SH-SY5Y (cell line): ENCODE data around the gene SNCAIP.

Experiments used
- GATA2 ChIP-seq: IDR thresholded peaks from 2 replicates; pipeline ENCODE4 v1.6.1; 2011; ENCODE audit warnings: mild to moderate bottlenecking, low read depth, low read length
- GATA3 ChIP-seq: IDR thresholded peaks from 2 replicates; pipeline ENCODE4 v1.6.1; 2011; ENCODE audit warnings: low read depth, mild to moderate bottlenecking, low read length, moderate library complexity

- TF ChIP-seq GATA2 (no peak), GATA3 (no peak)
Observed at GRCh38 chr5:122332599-122333555, 20.8 kb downstream of the SNCAIP start.
